ENCODE measurements around the gene LPIN3.

DNA sequence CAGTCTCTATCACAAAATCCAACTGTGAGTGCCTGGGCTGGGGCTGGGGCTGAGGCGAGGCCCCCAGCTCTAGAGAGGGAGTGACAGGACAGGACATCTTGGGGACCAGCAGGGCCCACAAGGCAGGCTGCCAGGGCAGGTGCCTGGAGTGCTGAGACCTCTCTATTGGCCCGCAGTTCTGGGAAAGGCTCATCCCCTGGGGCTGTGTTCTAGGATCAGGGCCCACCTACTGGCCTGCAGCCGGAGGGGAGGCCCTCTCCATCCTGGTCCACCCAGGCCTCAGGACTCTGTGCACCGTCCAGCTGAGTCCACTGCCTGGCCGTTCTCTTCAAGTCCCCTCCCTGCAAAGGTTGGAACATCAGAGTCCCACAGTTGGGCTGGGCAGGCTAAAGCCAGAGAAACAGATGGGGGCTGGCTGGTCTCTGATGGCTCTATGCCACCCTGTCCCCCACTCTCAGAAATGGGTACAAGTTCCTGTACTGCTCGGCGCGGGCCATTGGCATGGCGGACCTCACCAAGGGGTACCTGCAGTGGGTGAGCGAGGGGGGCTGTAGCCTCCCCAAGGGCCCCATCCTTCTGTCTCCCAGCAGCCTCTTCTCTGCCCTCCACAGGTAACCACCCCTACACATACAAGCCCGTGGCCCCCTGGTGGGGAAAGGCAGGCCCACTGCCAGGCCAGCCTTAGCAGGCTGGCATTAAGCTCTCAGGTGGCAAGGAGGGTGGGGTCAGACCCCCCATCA lies 17.0 kb downstream of the LPIN3 start:
- TF ChIP-seq TAF1 (IDR thresholded peaks at IDR 0.05; ENCODE audit: borderline replicate concordance, insufficient read depth, low read length) (no peak), SIN3A (IDR thresholded peaks at IDR 0.05; ENCODE audit: borderline replicate concordance, insufficient read depth, low read length) (no peak)

Data from PFSK-1 (cell line).